Neural progenitor cell (in vitro differentiated cells): ENCODE data around the gene MGME1.

Experiments
- EZH2 ChIP-seq: fragments of 200-600 bp; sonication (generic); IDR thresholded peaks from 2 replicates; pipeline ENCODE4 v1.6.1; 2017; ENCODE audit warnings: antibody characterized with exemption, mild to moderate bottlenecking, moderate library complexity
- EZH2phosphoT487 ChIP-seq: fragments of 200-600 bp; sonication (generic); IDR thresholded peaks from 2 replicates; pipeline ENCODE4 v1.6.1; 2017; ENCODE audit warnings: antibody characterized with exemption
- TF ChIP-seq, protein P1 (sequence below): fragments of 200-600 bp; sonication (generic); IDR thresholded peaks from 2 replicates; pipeline ENCODE4 v1.5.1; 2017; ENCODE audit warnings: antibody characterized with exemption, mild to moderate bottlenecking

DNA sequence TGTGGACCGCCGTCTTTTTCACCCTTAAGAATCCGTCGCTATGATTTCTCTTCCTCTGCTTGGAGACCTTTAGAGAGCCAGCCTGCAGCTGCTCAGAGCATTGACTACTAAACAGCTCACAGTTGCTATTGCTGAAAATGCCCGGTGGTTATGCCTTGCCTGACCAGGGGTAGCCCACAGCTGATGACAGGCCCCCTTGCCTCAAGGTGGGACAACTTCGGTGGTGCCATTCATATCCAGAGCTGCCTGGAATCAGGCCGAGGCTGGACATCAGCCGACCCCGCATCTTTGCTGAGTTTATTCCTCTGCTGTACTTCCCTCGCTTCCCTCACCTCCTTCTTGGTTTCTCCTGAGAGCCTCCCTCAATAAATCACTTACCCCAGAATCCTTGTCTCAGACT lies 49.3 kb downstream of the MGME1 start:
- TF ChIP-seq EZH2phosphoT487 (no peak), EZH2 (no peak)
- TF ChIP-seq, protein P1, sequence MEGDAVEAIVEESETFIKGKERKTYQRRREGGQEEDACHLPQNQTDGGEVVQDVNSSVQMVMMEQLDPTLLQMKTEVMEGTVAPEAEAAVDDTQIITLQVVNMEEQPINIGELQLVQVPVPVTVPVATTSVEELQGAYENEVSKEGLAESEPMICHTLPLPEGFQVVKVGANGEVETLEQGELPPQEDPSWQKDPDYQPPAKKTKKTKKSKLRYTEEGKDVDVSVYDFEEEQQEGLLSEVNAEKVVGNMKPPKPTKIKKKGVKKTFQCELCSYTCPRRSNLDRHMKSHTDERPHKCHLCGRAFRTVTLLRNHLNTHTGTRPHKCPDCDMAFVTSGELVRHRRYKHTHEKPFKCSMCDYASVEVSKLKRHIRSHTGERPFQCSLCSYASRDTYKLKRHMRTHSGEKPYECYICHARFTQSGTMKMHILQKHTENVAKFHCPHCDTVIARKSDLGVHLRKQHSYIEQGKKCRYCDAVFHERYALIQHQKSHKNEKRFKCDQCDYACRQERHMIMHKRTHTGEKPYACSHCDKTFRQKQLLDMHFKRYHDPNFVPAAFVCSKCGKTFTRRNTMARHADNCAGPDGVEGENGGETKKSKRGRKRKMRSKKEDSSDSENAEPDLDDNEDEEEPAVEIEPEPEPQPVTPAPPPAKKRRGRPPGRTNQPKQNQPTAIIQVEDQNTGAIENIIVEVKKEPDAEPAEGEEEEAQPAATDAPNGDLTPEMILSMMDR = no peak
